Heart left ventricle (tissue), 16 donors: ENCODE data around the gene TP53. TPM values are rescaled to one million over a fixed set of nuclear protein-coding genes. Genes with fewer than 3 reads are reported as not detected.

Experiments
- ATAC-seq, 4 donors: fragments of 200-7000 bp; cut with Tn5 transposase; one replicate each; pipeline ENCODE4 v1.9.1; 2020 to 2022; ENCODE audit warnings: moderate library complexity in 4 of 4, mild to moderate bottlenecking in 3 of 4, moderate number of reproducible peaks in 1 of 4
- DNase-seq, 5 donors: peaks; one replicate each; pipeline ENCODE4 v3.0.0-alpha.2; 2020
- H3K27ac ChIP-seq, 12 donors: fragments of 200-600 bp; sonication (generic) in 4 of 12; one replicate each; pipeline versions ENCODE4 v1.5.0 to v1.8.0; 2016 to 2022; ENCODE audit warnings: mild to moderate bottlenecking in 2 of 12
- H3K27me3 ChIP-seq, 9 donors: fragments of 200-600 bp; sonication (generic) in 2 of 9; one replicate each; pipeline versions ENCODE4 v1.5.1 to v1.8.0; 2016 to 2022; ENCODE audit warnings: mild to moderate bottlenecking in 3 of 9
- H3K36me3 ChIP-seq, 9 donors: fragments of 200-600 bp; sonication (generic) in 2 of 9; one replicate each; pipeline versions ENCODE4 v1.5.0 to v1.8.0; 2018 to 2022; ENCODE audit warnings: mild to moderate bottlenecking in 2 of 9
- H3K4me1 ChIP-seq, 12 donors: fragments of 200-600 bp; sonication (generic) in 4 of 12; one replicate each; pipeline versions ENCODE4 v1.5.0 to v1.8.0; 2016 to 2022; ENCODE audit warnings: mild to moderate bottlenecking in 3 of 12
- H3K4me3 ChIP-seq, 12 donors: fragments of 200-600 bp; sonication (generic) in 4 of 12; one replicate each; pipeline versions ENCODE4 v1.5.0 to v1.8.0; 2017 to 2022; ENCODE audit warnings: mild to moderate bottlenecking in 9 of 12, moderate library complexity in 4 of 12
- H3K9me3 ChIP-seq, 12 donors: fragments of 200-600 bp; sonication (generic) in 4 of 12; one replicate each; pipeline versions ENCODE4 v1.5.0 to v1.8.0; 2016 to 2022; ENCODE audit warnings: mild to moderate bottlenecking in 1 of 12
- POLR2A ChIP-seq, 2 donors: fragments of 450-650 bp; IDR thresholded peaks; one replicate each; pipeline ENCODE4 v1.6.1; 2017; ENCODE audit warnings: antibody characterized with exemption in 2 of 2, mild to moderate bottlenecking in 2 of 2, moderate library complexity in 2 of 2
- WGBS, 4 donors: extraction: QIAGEN DNeasy Blood & Tissue Kit in 2 of 4; methylation state at CpG; one replicate each; pipeline versions ENCODE4 v1.1.5 to v1.1.7; 2013 to 2018; 5-methylcytosine and 5-hydroxymethylcytosine counted together
- intact Hi-C, 10 donors: fragments of 100-400 bp; cut with DNase I; formaldehyde crosslinking; loops; one replicate each; pipeline versions ENCODE4 v1.11.1 to v1.14.2; 2022
- polyA plus RNA-seq, 2 donors: library from polyadenylated mRNA; stranded (reverse); fragments of 200-250 nt; gene quantifications; one replicate each; pipeline ENCODE4 v1.2.3, GENCODE V29; 2013
- total RNA-seq, 9 donors: library from RNA; depleted of rRNA in 2 of 9; stranded (reverse); fragments of >200 nt in 2 of 9; fragmentation: NEBNext Ultra II Directional in 3 of 9; extraction: Animal tissue kit (Norgen Biotek cat#: 25700) in 3 of 9; gene quantifications; one replicate each; pipeline versions ENCODE4 v1.1.0 to v1.2.4, GENCODE V29; 2016 to 2023
- TF ChIP-seq, protein P1 (sequence below), 12 donors: fragments of 200-600 bp; sonication (generic) in 4 of 12; IDR thresholded peaks; one replicate each; pipeline versions ENCODE4 v1.5.0 to v1.8.0; 2018 to 2022; ENCODE audit warnings: antibody characterized with exemption in 12 of 12, mild to moderate bottlenecking in 5 of 12
- donor health status: ischemic (EF 13 %, LVEDD 7.1; RV severe dilation, severe dysfunction).
- donor health status: healthy with polysubstance abuse.
- donor health status: DM: no; HTN: yes; CAD: no.
- donor health status: DM: no; HTN: no; CAD: no.
- donor health status: ischemic (EF 25% LVEDD 6.9; RV normal size, moderate dysfunction).
- donor health status: ischemic (EF 25% LVEDD 5.7; RV mildly dilated, moderate dysfunction).
- donor health status: healthy.
- donor health status: DM: yes; HTN: yes; CAD: no.
- donor health status: ischemic (EF 35%, LVEDD 5.7; RV mildly dilated, moderate dysfunction).
- donor health status: nonischemic (EF 11% LVEDD 7.7; RV severe dilation, severe dysfunction).
- donor health status: DM: yes; HTN: yes; CAD: no.
- donor health status: PGD.
- donor health status: ischemic (EF 29% LVEDD 5.4; RV normal size, mild dysfunction).
- donor health status: nonischemic (EF 23%, LVEDD 6.1; RV moderate dilation, normal function).

TP53 gene
- total and polyA plus RNA-seq, 11 donors: 6.8 to 44.6 (median 12.5) TPM

DNA sequence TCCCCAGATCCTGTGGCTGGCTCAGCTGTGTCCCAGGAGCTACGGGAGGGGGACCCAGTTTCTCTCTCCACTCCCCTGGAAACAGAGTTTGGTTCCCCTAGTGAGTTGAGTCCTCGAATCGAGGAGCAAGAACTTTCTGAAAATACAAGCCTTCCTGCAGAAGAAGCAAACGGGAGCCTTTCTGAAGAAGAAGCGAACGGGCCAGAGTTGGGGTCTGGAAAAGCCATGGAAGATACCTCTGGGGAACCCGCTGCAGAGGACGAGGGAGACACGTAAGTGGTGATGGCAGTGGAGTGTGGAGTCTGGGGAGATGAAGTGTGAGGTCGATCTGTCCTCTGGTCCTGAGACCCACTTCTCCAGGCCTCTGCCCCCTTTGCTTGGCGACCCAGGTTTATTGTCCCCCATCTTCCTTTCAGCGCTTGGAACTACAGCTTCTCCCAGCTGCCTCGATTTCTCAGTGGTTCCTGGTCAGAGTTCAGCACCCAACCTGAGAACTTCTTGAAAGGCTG lies 1.6 kb upstream of the TP53 start:
- peaks cover 0 to 36% (median 24%) of the 10 kb centered on the region in 12 donors for H3K4me1 ChIP-seq
- DNase-seq (no peak), ATAC-seq (no peak)
- intact Hi-C loops: loop anchor here in 9 of 10 donors (2.0 to 10.0 kb wide), 13 partner anchors 28 to 382 kb away; partner anchors contain the start of genes SHBG (in 4 of the 9), ATP1B2 (in 1 of the 9), CYB5D1 (in 1 of the 9) and DNAH2 (in 1 of the 9)
- H3K27ac ChIP-seq: peak overlapping the region in 10 of 12 donors; percentile 40 to 99 (median 90)
- TF ChIP-seq, protein P1, sequence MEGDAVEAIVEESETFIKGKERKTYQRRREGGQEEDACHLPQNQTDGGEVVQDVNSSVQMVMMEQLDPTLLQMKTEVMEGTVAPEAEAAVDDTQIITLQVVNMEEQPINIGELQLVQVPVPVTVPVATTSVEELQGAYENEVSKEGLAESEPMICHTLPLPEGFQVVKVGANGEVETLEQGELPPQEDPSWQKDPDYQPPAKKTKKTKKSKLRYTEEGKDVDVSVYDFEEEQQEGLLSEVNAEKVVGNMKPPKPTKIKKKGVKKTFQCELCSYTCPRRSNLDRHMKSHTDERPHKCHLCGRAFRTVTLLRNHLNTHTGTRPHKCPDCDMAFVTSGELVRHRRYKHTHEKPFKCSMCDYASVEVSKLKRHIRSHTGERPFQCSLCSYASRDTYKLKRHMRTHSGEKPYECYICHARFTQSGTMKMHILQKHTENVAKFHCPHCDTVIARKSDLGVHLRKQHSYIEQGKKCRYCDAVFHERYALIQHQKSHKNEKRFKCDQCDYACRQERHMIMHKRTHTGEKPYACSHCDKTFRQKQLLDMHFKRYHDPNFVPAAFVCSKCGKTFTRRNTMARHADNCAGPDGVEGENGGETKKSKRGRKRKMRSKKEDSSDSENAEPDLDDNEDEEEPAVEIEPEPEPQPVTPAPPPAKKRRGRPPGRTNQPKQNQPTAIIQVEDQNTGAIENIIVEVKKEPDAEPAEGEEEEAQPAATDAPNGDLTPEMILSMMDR (IDR thresholded peaks at IDR 0.05): no peak
- TF ChIP-seq POLR2A (IDR thresholded peaks at IDR 0.05): no peak
- 11 to 17% (median 15%) methylated on average over 13 of the region's 13 CpGs for WGBS, 4 donors
- peak overlapping the region; percentile 1 to 97 (median 84) for H3K4me3 ChIP-seq
- H3K27me3 ChIP-seq: no peaks in the 10 kb centered on the region
- peaks cover 0 to 22% (median 2%) of the 10 kb centered on the region in 9 donors for H3K36me3 ChIP-seq
- no peaks in the 10 kb centered on the region for H3K9me3 ChIP-seq

DNA sequence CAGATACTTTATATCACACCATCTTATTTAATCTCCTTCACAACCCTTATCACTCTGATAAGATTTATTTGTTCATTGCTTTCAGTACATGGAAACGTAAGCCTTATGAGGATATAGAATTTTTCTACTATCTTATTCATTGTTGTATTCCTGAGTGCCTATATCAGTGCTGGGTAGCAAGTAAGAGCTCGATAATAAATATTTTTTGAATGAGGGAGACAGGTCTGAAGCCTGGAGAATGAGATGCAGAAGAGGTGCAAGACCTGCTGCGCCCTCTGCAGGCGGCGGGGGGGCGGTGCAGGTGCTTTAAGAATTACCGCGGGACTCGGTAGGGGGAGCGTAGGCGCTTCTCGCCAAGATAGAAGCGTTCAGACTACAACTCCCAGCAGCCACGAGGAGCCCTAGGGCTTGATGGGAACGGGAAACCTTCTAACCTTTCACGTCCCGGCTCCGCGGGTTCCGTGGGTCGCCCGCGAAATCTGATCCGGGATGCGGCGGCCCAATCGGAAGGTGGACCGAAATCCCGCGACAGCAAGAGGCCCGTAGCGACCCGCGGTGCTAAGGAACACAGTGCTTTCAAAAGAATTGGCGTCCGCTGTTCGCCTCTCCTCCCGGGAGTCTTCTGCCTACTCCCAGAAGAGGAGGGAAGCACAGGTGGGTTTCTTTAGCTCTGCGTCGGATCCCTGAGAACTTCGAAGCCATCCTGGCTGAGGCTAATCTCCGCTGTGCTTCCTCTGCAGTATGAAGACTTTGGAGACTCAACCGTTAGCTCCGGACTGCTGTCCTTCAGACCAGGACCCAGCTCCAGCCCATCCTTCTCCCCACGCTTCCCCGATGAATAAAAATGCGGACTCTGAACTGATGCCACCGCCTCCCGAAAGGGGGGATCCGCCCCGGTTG lies 868 bp upstream of the TP53 start, which contains the start of gene WRAP53:
TSS of gene WRAP53 (plus strand) at position 570 of the 900 bp plus-strand sequence. CDS start at position 742, 172 bp downstream.
- 0 to 1% (median 0%) methylated on average over 48 to 51 of the region's 51 CpGs for WGBS, 4 donors
- peak within 1 kb of the TSS; percentile 47 to 99 (median 95) for H3K27ac ChIP-seq
- H3K27me3 ChIP-seq: no peaks in the 10 kb centered on the region
- DNase-seq (peak; percentile 96 to 99 (median 97)), ATAC-seq (peak; percentile 92 to 97 (median 94))
- H3K4me3 ChIP-seq: peak within 1 kb of the TSS; percentile 67 to 97 (median 86)
- H3K36me3 ChIP-seq: peaks cover 0 to 20% (median 2%) of the 10 kb centered on the region in 9 donors
- peaks cover 0 to 37% (median 24%) of the 10 kb centered on the region in 12 donors for H3K4me1 ChIP-seq
- intact Hi-C loops: loop anchor here (1.0 to 10.0 kb wide), 15 partner anchors 29 to 381 kb away; partner anchors contain the start of genes SHBG (in 4 of the 10), ATP1B2 (in 1 of the 10), CYB5D1 (in 1 of the 10) and DNAH2 (in 1 of the 10)
- peak in 1 of 2 donors; percentile 64 for TF ChIP-seq POLR2A (IDR thresholded peaks at IDR 0.05)
- TF ChIP-seq, protein P1 (IDR thresholded peaks at IDR 0.05): peak; percentile 98 to 100 (median 99)
- H3K9me3 ChIP-seq: no peaks in the 10 kb centered on the region

DNA sequence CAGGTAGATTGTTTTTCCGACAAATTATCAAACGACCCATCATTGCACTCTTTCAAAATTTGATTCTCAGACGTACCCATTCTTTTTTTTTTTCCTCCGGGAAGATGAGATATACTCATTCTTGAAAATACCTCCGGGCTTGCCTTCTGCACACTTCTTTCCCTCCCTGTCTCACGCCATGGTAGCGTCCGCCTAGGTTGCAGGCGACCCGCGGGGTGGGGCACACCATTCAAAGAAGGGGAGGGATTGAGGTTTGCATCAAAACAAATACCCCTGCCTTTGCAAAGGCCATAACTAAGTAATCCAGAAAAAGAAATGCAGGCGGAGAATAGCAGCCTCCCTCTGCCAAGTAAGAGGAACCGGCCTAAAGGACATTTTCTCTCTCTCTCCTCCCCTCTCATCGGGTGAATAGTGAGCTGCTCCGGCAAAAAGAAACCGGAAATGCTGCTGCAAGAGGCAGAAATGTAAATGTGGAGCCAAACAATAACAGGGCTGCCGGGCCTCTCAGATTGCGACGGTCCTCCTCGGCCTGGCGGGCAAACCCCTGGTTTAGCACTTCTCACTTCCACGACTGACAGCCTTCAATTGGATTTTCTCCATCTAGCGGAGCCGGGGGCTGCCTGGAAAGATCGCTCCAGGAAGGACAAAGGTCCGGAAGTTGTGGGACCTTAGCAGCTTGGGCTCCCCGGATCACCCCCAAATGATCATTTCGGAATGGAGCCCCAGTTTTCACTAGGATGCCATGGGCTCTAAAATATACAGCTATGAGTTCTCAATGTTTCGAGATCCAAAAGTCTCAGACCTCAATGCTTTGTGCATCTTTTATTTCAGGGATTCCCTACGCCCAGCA lies 843 bp downstream of the TP53 start:
- Histone ChIP-seq H3K4me3 (peak overlapping the region; percentile 67 to 97 (median 86)), H3K9me3 (no peaks in the 10 kb centered on the region), H3K36me3 (peaks cover 0 to 13% (median 0%) of the 10 kb centered on the region in 9 donors), H3K27me3 (no peaks in the 10 kb centered on the region), H3K4me1 (peaks cover 0 to 37% (median 24%) of the 10 kb centered on the region in 12 donors), H3K27ac (peak overlapping the region; percentile 89 to 99 (median 96))
- ATAC-seq: peak; percentile 49 to 68 (median 63)
- peak; percentile 80 to 85 (median 82) for DNase-seq
- intact Hi-C loops: loop anchor here in 9 of 10 donors (1.0 to 10.0 kb wide), 14 partner anchors 34 to 379 kb away; partner anchors contain the start of genes SHBG (in 4 of the 9), ATP1B2 (in 1 of the 9), CYB5D1 (in 1 of the 9) and EIF5A (in 1 of the 9)
- 0% methylated on average over 25 to 30 of the region's 30 CpGs for WGBS, 4 donors
- TF ChIP-seq, protein P1 (IDR thresholded peaks at IDR 0.05): no peak
- peak in 1 of 2 donors; percentile 80 for TF ChIP-seq POLR2A (IDR thresholded peaks at IDR 0.05)
